IPS-20b (cell line): ENCODE results near the gene VPS4A.

ENCODE experiments used
- H3K27ac ChIP-seq: one replicate; pipeline ENCODE4 v1.5.1; 2013; ENCODE audit warnings: low read length
- H3K27me3 ChIP-seq: 2 replicates; pipeline ENCODE4 v1.6.1; 2013; ENCODE audit warnings: mild to moderate bottlenecking, low read length, inconsistent platforms; ENCODE audit not compliant: insufficient read depth
- H3K36me3 ChIP-seq: 2 replicates; pipeline ENCODE4 v1.6.1; 2013; ENCODE audit warnings: low read depth, mild to moderate bottlenecking, inconsistent platforms, low read length, moderate library complexity; ENCODE audit not compliant: insufficient read depth
- H3K4me1 ChIP-seq: 2 replicates; pipeline ENCODE4 v1.6.1; 2013; ENCODE audit warnings: mild to moderate bottlenecking, control low read depth, inconsistent platforms, low read length, moderate library complexity; ENCODE audit not compliant: insufficient read depth
- H3K4me3 ChIP-seq: 2 replicates; pipeline ENCODE4 v1.5.1; 2013; ENCODE audit warnings: mild to moderate bottlenecking, low read length, inconsistent platforms
- H3K9ac ChIP-seq: 2 replicates; pipeline ENCODE4 v1.6.1; 2013; ENCODE audit warnings: low read depth, mild to moderate bottlenecking, inconsistent platforms, low read length, moderate library complexity
- H3K9me3 ChIP-seq: 2 replicates; pipeline ENCODE4 v1.6.1; 2013; ENCODE audit warnings: mild to moderate bottlenecking, low read depth, low read length, inconsistent platforms; ENCODE audit not compliant: insufficient read depth

Gene VPS4A

DNA sequence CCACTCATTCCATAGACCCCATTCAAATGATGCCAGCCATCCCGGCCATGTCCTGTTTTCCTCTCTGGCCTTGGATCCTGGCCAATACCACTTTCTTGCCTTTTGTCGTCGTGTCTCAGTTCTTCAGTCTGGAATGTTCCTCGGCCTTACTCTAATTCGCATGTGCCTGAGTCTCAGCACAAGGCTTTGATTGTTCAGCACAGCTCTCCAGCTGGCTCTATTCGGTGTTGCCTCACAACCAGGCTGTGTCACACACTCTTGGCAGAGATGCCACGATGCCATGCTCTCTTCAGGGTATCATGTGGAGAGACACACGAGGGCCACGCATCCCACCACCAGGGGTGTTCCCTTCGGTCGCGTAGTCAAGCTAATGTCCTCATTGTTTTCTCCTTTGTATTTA lies 1.8 kb upstream of the VPS4A start:
- Histone ChIP-seq H3K4me3 (no peak overlapping the region), H3K9ac (no peak overlapping the region), H3K27ac (no peak overlapping the region), H3K36me3 (peaks cover 3% of the 10 kb centered on the region; the same call in 1 of the 2 replicates), H3K9me3 (no peaks in the 10 kb centered on the region), H3K4me1 (no peaks in the 10 kb centered on the region), H3K27me3 (no peaks in the 10 kb centered on the region)

DNA sequence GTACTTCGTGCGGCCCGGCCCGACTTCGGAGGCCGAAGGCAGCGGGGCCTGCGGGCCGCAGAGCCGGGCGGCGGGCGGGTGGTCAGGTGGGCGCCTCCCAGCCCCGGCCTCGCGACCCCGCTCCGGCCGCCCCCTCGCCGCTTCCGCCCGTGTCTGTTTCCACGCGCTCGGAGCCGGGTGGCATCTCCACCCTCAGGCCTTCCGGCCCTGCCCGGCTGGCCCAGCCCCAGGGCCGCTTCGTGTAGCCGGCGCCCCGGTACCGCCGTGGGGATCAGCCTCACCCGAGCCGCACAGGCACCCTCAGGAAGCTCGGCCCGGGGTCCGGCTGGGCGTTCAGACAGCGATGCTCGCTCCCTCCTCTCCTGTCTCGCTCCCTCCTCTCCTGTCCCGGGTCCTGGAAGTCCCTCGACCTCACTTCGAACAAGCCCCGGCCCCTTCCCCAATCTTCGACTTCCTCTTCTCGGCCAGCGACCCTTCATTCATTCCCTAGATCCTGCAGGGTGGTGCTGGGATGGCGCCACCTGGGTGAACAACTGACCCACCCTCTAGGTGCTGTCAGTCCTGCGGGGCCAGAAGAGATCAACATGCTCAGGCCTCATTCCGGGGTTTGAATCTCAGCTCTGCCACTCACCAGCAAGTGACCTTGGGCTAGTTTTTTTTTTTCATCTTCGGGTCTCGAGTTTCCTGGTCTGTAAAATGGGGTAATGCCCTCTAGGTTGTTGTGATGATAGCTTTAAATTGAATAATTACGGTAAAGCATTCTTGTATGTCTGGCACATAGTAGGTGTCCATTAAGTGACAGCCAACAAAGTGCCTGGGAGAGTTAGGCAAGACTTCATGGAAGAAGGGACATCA lies 610 bp downstream of the VPS4A start:
- Histone ChIP-seq H3K27me3 (no peaks in the 10 kb centered on the region), H3K9me3 (no peaks in the 10 kb centered on the region), H3K4me3 (peak overlapping the region; percentile 81), H3K36me3 (peaks cover 21% of the 10 kb centered on the region), H3K27ac (no peak overlapping the region), H3K4me1 (no peaks in the 10 kb centered on the region), H3K9ac (peak overlapping the region; percentile 81; the same call in 1 of the 2 replicates)

DNA sequence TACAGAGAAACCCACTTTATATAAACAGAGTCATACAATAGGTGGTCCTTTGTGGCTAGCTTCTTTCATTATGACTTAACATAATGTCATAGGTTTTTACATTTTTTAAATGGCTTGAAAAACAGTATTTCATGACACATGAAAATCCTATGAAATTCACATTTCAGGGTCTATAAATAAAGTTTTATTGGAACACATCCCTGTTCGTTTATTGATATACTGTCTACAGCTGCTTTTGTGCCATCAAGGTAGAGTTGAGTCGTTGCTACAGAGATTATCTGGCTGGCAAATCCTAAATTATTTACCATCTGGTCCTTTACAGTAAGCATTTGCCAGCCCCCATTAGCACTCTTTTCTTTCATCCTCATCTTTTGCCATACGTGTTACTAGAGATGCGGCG lies 2.3 kb downstream of the VPS4A start:
- no peak overlapping the region for H3K9ac ChIP-seq
- no peaks in the 10 kb centered on the region for H3K9me3 ChIP-seq
- no peaks in the 10 kb centered on the region for H3K4me1 ChIP-seq
- peaks cover 31% of the 10 kb centered on the region for H3K36me3 ChIP-seq
- no peak overlapping the region for H3K4me3 ChIP-seq
- no peaks in the 10 kb centered on the region for H3K27me3 ChIP-seq
- no peak overlapping the region for H3K27ac ChIP-seq

DNA sequence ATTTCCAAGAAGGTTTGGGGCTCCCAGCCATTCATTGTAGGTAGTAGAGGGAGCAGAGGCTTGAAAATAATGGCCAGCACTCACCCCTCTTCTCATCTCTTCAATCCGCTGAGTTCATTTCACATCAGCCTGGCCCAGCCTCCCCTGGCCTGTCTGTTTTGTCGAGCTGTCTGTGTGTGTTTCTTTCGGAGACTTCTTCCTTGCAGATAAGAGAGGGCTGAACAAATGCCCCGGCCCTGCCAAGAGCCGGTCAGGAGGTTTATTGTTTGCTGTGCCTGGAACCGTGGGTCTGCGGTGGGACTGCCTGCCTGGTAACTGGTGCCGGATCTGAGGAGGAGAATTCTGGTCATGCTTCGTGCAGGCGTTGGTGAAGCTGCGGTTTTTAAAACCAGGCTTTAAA lies 3.4 kb downstream of the VPS4A start:
- no peak overlapping the region for H3K9ac ChIP-seq
- no peaks in the 10 kb centered on the region for H3K27me3 ChIP-seq
- H3K36me3 ChIP-seq, result peaks cover 42% of the 10 kb centered on the region
- H3K27ac ChIP-seq, result no peak overlapping the region
- no peaks in the 10 kb centered on the region for H3K9me3 ChIP-seq
- no peak overlapping the region for H3K4me3 ChIP-seq
- no peaks in the 10 kb centered on the region for H3K4me1 ChIP-seq

DNA sequence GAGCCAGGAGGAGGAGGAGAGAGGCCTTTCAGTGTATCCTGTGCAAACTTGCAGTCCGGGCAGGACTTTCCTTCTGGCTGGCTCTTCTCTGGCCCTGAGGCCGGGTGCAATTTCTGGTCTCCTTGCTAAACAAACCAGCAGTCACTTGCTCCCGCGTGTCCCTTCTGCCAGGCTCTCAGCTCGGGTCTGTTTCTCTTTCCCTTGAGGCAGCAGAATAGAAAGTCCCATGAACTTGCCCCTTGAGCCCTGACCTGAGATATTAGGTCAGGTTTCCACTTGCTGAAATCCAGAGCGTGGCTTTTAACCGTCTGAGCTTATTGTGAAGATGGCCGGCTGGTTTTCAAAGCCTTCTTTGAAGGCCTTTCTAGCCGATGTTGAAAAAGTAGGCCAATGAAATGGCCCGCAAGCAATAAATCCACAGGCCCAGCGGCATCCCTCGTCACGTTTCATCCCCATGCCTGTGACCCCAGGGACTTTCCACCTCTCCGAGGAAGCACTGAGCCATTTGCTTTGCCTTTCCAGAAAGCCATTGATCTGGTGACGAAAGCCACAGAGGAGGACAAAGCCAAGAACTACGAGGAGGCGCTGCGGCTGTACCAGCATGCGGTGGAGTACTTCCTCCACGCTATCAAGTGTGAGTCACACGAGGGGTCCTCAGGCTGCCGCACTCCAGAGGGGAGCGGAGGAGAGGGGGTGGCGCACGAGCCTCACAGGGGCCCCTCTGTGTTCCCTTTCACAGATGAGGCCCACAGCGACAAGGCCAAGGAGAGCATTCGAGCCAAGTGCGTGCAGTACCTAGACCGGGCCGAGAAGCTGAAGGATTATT lies 4.5 kb downstream of the VPS4A start:
- H3K27ac ChIP-seq, result no peak overlapping the region
- no peaks in the 10 kb centered on the region for H3K9me3 ChIP-seq
- no peaks in the 10 kb centered on the region for H3K27me3 ChIP-seq
- H3K36me3 ChIP-seq, result peaks cover 54% of the 10 kb centered on the region
- no peaks in the 10 kb centered on the region for H3K4me1 ChIP-seq
- no peak overlapping the region for H3K9ac ChIP-seq
- H3K4me3 ChIP-seq, result no peak overlapping the region

DNA sequence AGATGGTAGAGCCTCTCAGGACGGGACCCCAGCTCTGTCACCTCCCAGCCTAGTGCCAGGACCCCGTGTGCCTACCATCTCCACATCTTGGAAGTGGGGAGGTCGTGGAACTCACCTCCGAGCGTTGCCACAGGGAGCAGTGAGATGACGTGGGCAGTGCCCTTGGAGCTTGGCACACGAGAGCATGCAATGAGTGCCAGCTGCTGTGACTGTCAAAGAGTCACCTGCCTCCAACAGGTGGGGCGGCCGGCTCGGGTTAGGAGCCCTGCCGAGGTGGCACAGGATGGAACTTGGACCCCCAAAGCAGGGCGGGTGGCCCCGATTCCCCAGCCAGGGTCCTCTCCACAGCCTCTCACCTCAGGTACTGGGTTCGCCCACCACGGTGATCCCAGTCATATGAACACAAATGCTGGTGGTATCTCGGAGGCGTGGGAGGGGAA lies 5.5 kb downstream of the VPS4A start:
- no peak overlapping the region for H3K4me3 ChIP-seq
- H3K36me3 ChIP-seq, result peaks cover 63% of the 10 kb centered on the region
- no peak overlapping the region for H3K9ac ChIP-seq
- H3K4me1 ChIP-seq, result no peaks in the 10 kb centered on the region
- H3K27me3 ChIP-seq, result no peaks in the 10 kb centered on the region
- H3K27ac ChIP-seq, result no peak overlapping the region
- H3K9me3 ChIP-seq, result no peaks in the 10 kb centered on the region

DNA sequence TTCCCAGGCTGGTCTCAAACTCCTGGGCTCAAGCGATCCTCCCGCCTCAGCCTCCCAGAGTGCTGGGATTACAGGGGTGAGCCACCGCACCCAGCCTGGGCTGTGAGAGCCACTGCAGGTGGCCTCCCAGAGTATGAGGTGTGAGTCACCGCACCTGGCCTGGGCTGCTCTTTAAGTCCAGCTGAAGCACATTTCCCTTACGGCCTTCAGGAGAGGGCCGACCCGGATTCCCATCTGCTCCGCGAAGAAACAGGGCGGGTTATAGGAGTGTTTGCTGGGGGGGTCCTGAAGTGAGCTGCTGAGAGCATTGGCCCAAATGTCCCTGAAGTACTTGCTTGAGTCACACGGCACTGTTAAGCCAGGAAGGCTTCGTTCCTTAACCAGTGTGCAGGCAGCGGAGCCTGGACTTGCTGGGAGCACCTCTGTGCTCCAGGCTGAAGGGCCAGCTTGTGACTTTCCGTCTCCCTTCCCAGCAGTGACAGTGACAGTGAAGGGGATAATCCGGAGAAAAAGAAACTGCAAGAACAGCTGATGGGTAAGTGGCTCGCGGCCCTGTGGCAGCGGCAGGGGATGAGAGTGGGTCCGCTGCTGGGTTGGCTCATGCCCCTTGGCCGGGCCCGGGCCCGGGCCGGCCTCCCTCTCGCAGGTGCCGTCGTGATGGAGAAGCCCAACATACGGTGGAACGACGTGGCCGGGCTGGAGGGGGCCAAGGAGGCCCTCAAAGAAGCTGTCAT lies 7.2 kb downstream of the VPS4A start:
- no peaks in the 10 kb centered on the region for H3K27me3 ChIP-seq
- H3K9ac ChIP-seq, result no peak overlapping the region
- peaks cover 80% of the 10 kb centered on the region for H3K36me3 ChIP-seq
- no peak overlapping the region for H3K4me3 ChIP-seq
- no peaks in the 10 kb centered on the region for H3K9me3 ChIP-seq
- no peaks in the 10 kb centered on the region for H3K4me1 ChIP-seq
- H3K27ac ChIP-seq, result no peak overlapping the region

DNA sequence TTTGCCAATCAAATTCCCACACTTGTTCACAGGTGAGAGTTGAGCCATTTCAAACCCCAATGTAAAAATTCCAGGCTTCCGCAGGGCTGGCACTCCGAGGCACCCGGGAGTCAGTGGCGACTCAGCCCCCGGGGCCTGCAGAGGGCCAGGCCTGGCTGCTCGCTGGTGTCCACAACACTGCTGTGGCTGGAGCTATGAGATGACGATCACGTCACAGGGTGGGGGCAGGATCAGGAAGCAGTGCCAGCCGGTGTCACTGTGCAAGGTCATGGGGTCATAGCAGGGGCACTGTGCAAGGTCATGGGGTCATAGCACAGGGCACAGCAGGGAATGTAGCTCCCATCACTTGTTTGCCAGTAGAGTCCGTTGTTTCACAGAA lies 7.8 kb downstream of the VPS4A start:
- no peak overlapping the region for H3K4me3 ChIP-seq

DNA sequence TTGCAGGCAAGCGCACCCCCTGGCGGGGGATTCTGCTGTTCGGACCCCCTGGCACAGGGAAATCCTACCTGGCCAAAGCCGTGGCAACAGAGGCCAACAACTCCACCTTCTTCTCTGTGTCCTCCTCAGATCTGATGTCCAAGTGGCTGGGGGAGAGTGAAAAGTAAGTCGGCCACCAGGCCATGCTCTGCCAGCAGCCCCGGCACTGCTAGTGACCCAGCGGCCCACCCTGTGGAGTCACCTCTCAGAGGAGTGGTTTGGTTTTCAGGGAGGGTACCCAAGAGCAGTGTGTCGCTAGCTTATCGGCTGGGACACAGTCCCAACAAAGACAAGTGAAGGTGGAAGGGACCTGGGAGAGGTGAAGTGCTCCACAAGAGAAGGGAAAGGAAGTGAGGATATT lies 8.2 kb downstream of the VPS4A start:
- Histone ChIP-seq H3K9ac (no peak overlapping the region), H3K4me1 (no peaks in the 10 kb centered on the region), H3K4me3 (no peak overlapping the region), H3K27ac (no peak overlapping the region), H3K9me3 (no peaks in the 10 kb centered on the region), H3K36me3 (peaks cover 87% of the 10 kb centered on the region), H3K27me3 (no peaks in the 10 kb centered on the region)

More for the DNA sequence above, 7.8 kb downstream of the VPS4A start:
- no peak overlapping the region for H3K27ac ChIP-seq
- no peak overlapping the region for H3K9ac ChIP-seq
- no peaks in the 10 kb centered on the region for H3K4me1 ChIP-seq
- H3K36me3 ChIP-seq, result peaks cover 84% of the 10 kb centered on the region
- H3K27me3 ChIP-seq, result no peaks in the 10 kb centered on the region
- no peaks in the 10 kb centered on the region for H3K9me3 ChIP-seq

DNA sequence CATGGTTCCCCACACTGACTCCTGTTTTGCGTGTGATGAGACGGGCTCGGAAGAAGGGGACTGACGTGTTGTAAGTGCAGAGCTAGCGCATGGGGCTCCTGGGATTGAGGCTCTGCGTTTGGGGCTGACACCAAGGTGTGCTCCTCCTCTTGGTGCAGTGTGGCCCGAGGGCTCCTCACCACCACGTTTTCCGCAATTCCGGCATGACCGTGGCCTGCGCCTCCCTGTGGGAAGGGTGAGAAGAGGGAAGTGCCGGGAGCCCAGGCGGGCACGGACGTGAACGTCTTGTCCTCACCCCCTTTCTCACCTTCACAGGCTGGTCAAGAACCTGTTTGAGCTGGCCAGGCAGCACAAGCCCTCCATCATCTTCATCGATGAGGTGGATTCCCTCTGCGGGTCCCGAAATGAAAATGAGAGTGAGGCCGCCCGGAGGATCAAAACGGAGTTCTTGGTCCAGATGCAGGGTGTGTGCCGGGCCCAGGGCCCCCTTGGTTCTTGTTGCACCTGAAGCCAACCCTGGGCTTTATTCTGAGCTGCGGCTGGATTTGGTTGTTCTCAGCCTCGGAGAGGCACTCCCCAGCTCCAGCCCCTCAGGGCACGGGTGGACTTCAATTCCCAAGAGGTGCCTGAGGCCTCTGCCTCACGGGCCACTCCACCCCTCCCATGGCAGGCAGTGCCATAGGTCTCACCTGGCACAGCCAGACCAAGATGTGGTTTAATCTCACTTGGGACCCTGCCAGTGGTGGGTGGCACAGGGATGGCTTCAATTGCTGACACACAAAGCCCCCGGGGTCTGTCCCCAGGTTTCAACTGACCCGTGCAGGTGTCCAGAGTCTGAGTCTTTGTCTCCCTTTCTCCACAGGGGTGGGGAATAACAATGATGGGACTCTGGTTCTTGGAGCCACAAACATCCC lies 8.9 kb downstream of the VPS4A start:
- no peak overlapping the region for H3K27ac ChIP-seq
- H3K27me3 ChIP-seq, result no peaks in the 10 kb centered on the region
- no peak overlapping the region for H3K9ac ChIP-seq
- H3K4me3 ChIP-seq, result no peak overlapping the region
- peaks cover 89% of the 10 kb centered on the region for H3K36me3 ChIP-seq
- H3K9me3 ChIP-seq, result no peaks in the 10 kb centered on the region
- no peaks in the 10 kb centered on the region for H3K4me1 ChIP-seq

DNA sequence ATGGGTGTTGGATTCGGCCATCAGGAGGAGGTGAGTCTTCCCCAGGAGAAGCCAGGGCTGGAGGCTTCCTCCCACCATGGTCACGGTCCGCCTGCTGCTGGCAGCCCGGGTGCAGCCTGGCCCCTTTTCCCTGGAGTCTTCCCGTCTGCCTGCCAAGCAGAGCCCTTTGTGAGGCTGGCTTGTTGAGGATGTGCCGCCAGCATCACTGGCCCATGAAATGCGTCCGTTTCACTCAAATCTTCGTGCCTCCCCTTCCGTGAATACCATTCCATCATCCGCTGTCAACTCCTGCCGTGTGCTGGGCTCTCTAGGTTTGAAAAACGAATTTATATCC lies 9.6 kb downstream of the VPS4A start:
- Histone ChIP-seq H3K9ac (no peak overlapping the region), H3K4me3 (no peak overlapping the region), H3K36me3 (peaks cover 87% of the 10 kb centered on the region), H3K27me3 (no peaks in the 10 kb centered on the region), H3K9me3 (no peaks in the 10 kb centered on the region), H3K4me1 (no peaks in the 10 kb centered on the region), H3K27ac (no peak overlapping the region)
